Bone marrow (tissue), 2 donors: ENCODE data around the gene ZBTB42.

Experiments
- DNase-seq, 2 donors: peaks; one replicate each; lab custom pipeline; 2025; lab: John Stamatoyannopoulos, UW

Gene ZBTB42

DNA sequence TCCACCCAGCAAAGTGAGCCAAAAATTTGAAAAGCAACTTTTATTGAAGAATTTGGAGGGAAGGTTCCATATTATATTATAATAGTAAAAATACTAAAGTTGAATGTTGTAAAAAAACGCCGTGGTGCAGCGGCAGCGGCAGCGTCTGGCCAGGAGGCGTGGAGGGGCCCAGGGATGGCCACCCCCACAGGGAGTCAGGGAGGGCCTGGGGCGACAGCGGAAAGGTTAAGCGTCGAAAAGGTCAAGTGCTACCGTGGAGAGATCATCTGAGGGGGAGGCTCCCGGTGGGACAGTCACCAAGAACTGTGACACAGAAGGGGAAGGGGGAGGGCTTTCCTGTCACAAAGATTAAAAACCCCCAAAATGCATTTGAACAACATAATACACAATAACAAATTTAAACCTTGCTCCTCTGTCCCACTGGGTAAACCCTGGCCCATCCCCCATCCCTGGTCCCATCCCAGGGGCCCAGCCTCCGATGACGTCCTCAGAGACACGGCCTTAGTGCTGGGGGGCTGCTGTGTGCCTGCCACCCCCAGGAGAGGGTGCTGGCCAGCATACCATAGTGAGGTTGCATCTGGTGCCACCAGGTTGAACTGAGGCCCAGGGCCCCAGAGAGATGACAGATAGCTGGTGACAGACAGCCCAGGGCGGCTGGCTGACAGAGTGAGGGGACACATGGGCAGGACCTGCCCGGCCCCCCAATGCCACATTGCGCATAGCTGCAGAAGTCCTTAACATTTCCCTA, 31.4 kb upstream of the ZBTB42 start:
- no peak for DNase-seq

DNA sequence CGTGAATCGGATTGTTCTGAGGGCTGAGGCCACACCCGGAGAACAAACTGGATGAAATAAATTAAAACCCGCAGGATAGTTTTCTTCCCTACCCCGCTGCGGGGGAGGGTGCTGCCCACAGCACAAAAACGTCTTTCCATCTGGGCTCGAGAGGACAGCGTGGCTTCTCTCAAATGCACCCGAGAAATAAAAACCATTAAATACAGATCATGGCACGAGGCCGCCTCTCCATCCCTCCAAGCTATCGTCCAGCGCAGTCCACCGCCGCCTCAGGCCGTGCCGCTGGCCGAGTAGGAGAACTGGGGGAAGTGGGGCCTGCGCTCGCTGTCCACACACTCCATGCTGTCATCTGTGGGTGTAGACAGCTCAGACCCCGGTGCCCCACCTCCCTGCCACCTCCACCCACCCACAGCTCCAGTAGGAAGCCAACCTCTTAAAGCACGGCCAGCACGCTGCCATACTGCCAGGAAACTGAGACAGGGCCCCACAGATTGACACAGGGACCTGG, 30.8 kb upstream of the ZBTB42 start:
- no peak for DNase-seq

DNA sequence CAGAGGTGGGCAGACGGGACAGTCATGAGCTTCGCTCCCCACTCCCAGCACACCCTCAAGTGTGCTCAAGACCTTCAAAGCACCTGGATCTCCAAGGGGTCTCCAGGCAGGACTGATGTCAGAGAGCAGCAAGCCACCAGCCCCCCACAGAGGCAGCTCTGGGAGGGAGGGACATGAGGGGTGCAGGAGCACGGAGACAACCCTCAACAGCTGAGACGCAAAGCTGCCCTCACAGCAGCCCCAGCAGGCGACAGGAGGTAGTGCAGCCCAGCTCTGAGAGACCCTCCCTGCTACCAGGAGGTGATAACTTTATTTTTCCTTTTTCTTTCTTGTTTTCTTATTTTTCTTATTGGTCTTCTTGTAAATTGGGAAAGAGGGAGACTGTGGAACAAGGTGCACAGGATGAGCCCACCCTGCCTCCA, 30.0 kb upstream of the ZBTB42 start:
- DNase-seq: no peak

DNA sequence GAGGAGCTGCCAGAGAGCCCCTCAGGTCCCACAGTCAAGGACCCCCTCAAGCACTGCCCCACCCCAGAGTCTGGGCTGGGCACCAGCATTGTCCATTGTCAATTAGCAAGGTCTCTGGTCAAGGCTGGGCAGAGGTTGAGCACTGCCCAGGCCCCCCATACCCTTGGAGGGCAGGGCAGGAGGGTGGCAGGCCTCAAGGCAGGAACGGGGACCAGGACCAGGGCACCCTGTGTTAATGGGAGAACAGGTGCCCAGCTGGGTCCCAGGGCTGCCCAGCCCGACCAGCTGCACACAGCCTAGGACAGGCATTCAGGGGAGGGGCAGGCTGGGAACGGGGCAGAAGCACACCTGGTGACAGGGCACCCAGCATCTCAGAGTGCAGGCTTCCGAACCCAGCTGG, 29.5 kb upstream of the ZBTB42 start:
- no peak for DNase-seq

- DNase-seq: no peak
Observed at GRCh38 chr14:104771918-104772706, 28.8 kb upstream of the ZBTB42 start.

DNA sequence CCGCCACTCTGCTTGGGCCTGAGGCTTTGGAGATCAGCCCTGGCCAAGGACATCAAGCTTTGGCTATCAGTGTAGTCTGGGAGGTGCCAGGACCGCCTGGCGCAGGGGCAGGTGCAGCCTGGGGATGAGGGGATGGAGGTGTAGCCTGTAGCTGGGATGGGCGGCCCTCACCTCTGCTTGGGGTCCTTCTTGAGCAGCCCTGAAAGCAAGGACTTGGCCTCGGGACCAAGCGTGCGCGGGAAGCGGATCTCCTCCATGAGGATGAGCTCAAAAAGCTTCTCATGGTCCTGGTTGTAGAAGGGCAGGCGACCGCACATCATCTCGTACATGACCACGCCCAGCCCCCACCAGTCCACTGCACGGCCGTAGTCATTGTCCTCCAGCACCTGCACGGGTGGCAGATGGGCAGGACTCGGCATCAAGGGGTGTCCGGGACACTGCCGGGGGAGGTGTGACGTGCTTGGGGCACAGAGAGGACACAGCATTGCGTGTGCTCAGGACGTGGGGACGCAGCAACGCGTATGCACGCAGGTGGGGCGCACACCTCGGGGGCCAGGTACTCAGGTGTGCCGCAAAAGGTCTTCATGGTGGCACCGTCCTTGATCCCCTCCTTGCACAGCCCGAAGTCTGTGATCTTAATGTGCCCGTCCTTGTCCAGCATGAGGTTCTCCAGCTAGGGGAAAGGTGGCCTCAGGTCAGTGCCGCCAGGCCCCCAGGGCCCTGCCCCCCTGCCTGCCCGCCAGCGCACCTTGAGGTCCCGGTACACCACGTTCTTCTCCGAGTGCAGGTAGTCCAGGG, 28.0 kb upstream of the ZBTB42 start:
- DNase-seq: no peak

DNA sequence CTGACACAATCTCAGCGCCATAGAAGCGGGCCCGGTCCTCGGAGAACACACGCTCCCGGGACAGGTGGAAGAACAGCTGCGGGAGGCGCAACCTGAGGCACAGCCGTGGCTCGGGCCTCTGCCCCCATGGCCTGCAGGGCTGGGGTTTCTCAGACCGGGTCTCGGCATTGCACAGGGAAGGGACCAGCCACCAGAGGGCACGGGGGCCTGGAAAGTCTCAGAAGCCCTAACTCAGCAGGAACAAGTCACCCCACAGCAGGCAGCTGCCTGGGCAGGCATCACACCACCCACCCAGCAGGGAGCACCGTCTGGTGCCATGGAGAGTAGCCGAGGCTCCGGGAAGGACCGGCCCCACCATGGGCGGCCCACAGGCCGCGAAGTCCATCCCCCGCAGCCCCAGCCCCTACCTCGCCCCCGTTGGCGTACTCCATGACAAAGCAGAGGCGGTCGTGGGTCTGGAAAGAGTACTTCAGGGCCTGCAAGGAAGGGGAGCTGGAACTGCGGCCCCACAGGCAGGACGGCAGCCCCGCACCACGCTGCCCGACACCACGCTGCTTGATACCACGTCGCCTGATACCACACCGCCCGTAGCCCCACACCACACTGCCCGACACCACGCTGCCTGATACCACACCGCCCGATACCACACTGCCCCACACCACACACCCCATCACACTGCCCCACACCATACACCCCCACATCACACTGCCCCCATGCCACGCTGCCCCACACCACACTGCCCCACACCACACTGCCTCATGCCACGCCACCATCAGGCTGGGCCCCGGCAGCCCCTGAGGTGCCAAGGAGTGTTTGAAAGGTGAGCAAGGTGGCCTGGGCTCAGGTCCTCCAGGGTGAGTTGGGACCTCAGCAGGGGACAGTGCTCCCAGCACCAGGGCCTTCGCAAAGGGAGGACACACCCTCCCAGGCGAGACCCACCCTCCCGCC, 27.1 kb upstream of the ZBTB42 start:
- DNase-seq: no peak

DNA sequence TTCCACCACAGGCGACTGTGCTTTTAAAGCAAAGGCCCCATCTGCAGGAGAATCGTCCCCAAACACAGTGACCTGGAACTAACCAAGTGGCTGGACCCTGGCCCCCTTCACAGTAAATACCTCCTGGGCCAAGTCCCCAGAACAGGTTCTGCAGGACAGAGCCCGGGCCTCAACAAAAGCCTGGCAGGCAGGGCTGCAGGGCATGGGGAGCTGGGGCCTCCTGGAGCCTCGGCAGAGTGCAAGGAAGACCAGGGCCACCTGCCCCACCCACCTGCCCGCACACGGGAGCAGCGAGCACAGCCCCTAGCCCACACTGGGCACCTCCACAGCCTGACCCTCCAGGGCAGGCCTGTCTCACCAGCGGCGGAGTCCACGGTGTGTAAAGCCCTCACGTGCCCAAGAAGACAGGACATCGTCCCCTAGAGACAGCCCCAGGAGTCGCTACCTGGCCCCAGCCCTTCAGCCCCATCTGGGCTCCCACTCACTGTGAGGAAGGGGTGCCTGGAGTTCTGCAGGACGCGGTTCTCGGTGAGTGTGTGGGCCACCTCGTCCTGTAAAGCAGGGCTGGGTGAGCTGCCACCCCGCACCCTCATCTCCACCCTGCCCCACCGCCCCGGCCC, 26.3 kb upstream of the ZBTB42 start:
- no peak for DNase-seq

GRCh38 chr14:104775073-104775489, 25.8 kb upstream of the ZBTB42 start:
- DNase-seq: no peak

- DNase-seq: no peak
Observed at GRCh38 chr14:104776481-104776880, 24.4 kb upstream of the ZBTB42 start.

- no peak for DNase-seq
Observed at GRCh38 chr14:104776961-104777807, 23.7 kb upstream of the ZBTB42 start.

- no peak for DNase-seq
Observed at GRCh38 chr14:104777808-104778249, 23.1 kb upstream of the ZBTB42 start.

- DNase-seq: no peak
Observed at GRCh38 chr14:104778694-104779331, 22.1 kb upstream of the ZBTB42 start.

- no peak for DNase-seq
Observed at GRCh38 chr14:104779776-104780512, 21.0 kb upstream of the ZBTB42 start.

GRCh38 chr14:104780513-104781030, 20.3 kb upstream of the ZBTB42 start:
- DNase-seq: no peak

DNA sequence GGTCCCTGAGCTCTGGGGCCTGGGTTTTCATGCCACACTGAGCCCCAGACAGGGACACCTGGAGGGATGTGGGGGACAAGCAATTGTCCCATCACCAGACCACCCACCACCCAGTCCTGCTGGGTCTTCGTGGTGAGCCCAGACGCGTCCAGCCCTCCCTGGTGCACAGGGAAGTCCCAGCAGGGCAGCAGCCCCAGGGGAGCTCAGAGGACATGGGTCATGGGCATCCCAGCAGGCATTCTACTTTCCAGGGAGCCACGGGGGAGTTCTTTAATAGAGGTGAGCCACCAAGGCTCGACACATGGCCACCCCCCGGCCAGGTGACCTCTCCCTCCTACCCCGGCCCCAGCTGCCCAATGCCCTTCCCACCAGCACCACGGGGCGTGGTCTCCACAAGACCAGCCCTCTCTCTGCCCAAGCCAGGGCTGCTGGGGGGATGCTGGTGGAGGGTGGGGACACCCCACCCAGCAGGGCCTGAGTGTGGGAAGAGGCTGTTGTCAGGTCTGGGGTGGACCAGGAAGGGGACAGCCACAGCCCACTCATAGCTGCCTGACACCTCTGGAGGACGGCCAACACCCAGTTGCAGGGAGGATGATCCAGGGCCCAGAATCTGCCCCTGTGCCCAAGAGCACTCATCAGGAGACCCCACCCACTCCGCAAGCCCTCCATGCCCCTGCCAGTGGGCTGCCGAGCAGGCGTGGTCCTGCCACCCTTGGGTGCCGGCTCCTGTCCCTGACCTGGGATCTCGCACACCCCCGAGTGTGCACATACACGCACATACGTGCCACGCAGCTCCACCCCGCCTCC, 19.4 kb upstream of the ZBTB42 start:
- DNase-seq: no peak

DNA sequence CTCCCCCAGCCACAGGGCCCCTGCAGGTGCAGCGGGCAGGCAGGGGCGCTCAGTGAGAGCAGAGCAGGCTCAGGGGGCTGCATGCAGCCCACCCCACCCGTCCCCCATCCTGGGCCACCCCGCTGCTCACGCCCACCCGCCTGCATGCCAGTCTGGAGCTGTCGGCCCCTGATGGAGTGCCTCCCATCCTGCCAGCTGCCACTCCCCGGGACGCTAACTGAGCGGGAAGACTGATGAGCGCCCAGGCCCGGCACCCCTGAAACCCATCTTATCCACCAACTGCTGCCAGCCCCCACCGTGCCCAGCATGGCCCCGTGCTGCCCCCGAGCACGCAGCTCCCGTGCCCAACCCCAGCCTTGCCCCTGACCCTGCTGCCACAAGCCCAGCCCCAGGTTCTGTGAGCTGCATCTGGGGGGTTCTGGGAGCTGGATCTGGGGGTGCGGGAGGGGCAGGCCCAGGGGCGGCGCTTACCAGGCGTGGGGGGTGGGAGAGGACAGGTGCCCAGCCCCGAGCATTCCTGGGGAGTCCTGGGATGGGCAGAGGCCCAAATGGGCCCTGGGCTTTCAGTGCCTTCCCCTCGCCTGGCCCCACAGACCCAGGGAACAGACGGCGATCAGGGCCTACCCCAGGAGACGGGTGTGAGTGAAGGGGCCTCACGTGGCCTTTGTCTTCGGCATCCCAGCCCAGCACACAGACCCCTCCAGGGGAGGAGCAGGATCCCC, 18.7 kb upstream of the ZBTB42 start:
- DNase-seq: no peak
